Endothelial cell of umbilical vein (primary cell): ENCODE results near the gene CCDC12.

Experiments
- POLR2A ChIP-seq: IDR thresholded peaks from 2 replicates; pipeline ENCODE4 v1.6.1; 2012; ENCODE audit warnings: low read depth, mild to moderate bottlenecking, control low read depth, low read length
- TF ChIP-seq, protein P1 (sequence below), 2 donors: IDR thresholded peaks; 1 replicate in 1 of 2; 2 replicates in 1 of 2; pipeline ENCODE4 v1.5.1; 2011; ENCODE audit warnings: low read length in 2 of 2, mild to moderate bottlenecking in 2 of 2, moderate library complexity in 2 of 2, control low read depth in 1 of 2, inconsistent platforms in 1 of 2, low read depth in 1 of 2; ENCODE audit not compliant: insufficient read depth in 1 of 2; ENCODE audit errors: extremely low read depth in 1 of 2

DNA sequence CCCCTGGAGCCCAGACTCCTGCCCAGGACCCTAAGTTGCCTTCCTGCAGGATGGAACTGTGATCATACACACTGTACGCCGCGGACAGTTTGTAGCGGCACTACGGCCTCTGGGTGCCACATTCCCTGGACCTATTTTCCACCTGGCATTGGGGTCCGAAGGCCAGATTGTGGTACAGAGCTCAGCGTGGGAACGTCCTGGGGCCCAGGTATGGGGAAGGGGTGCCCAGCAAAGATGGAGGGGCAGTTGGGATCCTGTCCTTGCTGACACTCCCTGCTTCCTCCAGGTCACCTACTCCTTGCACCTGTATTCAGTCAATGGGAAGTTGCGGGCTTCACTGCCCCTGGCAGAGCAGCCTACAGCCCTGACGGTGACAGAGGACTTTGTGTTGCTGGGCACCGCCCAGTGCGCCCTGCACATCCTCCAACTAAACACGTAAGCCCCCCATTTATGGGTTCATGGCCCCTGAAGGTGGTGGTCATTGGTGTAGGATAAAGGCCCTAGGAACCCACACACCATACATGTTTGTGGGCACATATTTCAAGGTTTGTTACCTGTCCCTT is 31.8 kb upstream of the CCDC12 start:
- no peak for TF ChIP-seq POLR2A
- TF ChIP-seq, protein P1, sequence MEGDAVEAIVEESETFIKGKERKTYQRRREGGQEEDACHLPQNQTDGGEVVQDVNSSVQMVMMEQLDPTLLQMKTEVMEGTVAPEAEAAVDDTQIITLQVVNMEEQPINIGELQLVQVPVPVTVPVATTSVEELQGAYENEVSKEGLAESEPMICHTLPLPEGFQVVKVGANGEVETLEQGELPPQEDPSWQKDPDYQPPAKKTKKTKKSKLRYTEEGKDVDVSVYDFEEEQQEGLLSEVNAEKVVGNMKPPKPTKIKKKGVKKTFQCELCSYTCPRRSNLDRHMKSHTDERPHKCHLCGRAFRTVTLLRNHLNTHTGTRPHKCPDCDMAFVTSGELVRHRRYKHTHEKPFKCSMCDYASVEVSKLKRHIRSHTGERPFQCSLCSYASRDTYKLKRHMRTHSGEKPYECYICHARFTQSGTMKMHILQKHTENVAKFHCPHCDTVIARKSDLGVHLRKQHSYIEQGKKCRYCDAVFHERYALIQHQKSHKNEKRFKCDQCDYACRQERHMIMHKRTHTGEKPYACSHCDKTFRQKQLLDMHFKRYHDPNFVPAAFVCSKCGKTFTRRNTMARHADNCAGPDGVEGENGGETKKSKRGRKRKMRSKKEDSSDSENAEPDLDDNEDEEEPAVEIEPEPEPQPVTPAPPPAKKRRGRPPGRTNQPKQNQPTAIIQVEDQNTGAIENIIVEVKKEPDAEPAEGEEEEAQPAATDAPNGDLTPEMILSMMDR (IDR thresholded peaks at IDR 0.05; ENCODE audit: extremely low read depth in 1 of 2, insufficient read depth in 1 of 2, low read depth in 1 of 2, low read length in 2 of 2): no peak
